ENCODE measurements around the gene LRP1B.
A peak's percentile ranks its signal among the peaks of the same experiment; 100 is the strongest.

- TF ChIP-seq RAD21 (IDR thresholded peaks at IDR 0.05; ENCODE audit: low read depth): no peak
- no peak for TF ChIP-seq NFIC (IDR thresholded peaks at IDR 0.05)
- no peak for TF ChIP-seq FOXM1 (IDR thresholded peaks at IDR 0.05; ENCODE audit: borderline replicate concordance, low read depth)
- TF ChIP-seq EGR1 (IDR thresholded peaks at IDR 0.05): no peak
- no peak for TF ChIP-seq YY1 (IDR thresholded peaks at IDR 0.05; ENCODE audit: low read depth)
- TF ChIP-seq, protein P1, sequence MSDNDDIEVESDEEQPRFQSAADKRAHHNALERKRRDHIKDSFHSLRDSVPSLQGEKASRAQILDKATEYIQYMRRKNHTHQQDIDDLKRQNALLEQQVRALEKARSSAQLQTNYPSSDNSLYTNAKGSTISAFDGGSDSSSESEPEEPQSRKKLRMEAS (IDR thresholded peaks at IDR 0.05): no peak
- TF ChIP-seq EP300 (IDR thresholded peaks at IDR 0.05; ENCODE audit: borderline replicate concordance): no peak
- peak; percentile 26; the same call in 1 of the 2 replicates for TF ChIP-seq CEBPB (IDR thresholded peaks at IDR 0.05)
- no peak for TF ChIP-seq TCF12 (IDR thresholded peaks at IDR 0.05; ENCODE audit: low read depth)
- TF ChIP-seq, protein P2, sequence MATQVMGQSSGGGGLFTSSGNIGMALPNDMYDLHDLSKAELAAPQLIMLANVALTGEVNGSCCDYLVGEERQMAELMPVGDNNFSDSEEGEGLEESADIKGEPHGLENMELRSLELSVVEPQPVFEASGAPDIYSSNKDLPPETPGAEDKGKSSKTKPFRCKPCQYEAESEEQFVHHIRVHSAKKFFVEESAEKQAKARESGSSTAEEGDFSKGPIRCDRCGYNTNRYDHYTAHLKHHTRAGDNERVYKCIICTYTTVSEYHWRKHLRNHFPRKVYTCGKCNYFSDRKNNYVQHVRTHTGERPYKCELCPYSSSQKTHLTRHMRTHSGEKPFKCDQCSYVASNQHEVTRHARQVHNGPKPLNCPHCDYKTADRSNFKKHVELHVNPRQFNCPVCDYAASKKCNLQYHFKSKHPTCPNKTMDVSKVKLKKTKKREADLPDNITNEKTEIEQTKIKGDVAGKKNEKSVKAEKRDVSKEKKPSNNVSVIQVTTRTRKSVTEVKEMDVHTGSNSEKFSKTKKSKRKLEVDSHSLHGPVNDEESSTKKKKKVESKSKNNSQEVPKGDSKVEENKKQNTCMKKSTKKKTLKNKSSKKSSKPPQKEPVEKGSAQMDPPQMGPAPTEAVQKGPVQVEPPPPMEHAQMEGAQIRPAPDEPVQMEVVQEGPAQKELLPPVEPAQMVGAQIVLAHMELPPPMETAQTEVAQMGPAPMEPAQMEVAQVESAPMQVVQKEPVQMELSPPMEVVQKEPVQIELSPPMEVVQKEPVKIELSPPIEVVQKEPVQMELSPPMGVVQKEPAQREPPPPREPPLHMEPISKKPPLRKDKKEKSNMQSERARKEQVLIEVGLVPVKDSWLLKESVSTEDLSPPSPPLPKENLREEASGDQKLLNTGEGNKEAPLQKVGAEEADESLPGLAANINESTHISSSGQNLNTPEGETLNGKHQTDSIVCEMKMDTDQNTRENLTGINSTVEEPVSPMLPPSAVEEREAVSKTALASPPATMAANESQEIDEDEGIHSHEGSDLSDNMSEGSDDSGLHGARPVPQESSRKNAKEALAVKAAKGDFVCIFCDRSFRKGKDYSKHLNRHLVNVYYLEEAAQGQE (IDR thresholded peaks at IDR 0.05; ENCODE audit: low read depth): no peak
- no peak for TF ChIP-seq ZBTB7A (IDR thresholded peaks at IDR 0.05; ENCODE audit: low read depth)
- no peak for TF ChIP-seq USF1 (IDR thresholded peaks at IDR 0.05)
- no peak for TF ChIP-seq TEAD4 (IDR thresholded peaks at IDR 0.05)
- no peak for TF ChIP-seq CREB1 (IDR thresholded peaks at IDR 0.05; ENCODE audit: low read depth)
Measured at GRCh38 chr2:141589314-141589713, 541.5 kb downstream of the LRP1B start.

Data from Ishikawa (cell line).